ENCODE data around the gene SIAH3. TPM values are rescaled to one million over a fixed set of nuclear protein-coding genes. Genes with fewer than 3 reads are reported as not detected.

Gene SIAH3
- polyA plus RNA-seq, 1 donor (not counting 4 experiments of a cell fraction or from before 2014, with no cell fraction given): 0.12 TPM

DNA sequence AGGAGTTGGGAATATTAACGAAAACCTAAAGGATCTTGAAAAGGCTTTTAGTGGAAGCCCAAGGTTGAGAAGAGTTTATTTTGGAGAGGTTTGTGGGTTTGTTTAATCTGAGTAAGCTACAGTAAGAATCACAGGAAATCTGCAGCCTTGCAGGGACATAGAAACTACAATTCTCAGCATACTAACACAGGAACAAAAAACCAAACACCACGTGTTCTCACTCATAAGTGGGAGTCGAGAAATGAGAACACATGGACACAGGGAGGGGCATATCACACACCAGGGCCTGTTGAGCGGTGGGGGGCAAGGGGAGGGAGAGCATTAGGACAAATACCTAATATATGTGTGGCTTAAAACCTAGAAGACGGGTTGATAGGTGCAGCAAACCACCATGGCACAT lies 8.7 kb upstream of the SIAH3 start:
- H3K9me1 ChIP-seq (ENCODE audit: control insufficient read depth, extremely low read depth, insufficient read depth, low read length): no peaks in the 10 kb centered on the region
- no peak overlapping the region for H3K27ac ChIP-seq (ENCODE audit: control insufficient read depth, insufficient read depth, low read length)
- H4K20me1 ChIP-seq (ENCODE audit: control insufficient read depth, extremely low read depth, insufficient read depth, low read length): no peaks in the 10 kb centered on the region
- H3K79me2 ChIP-seq (ENCODE audit: control insufficient read depth, insufficient read depth, low read length): no peaks in the 10 kb centered on the region
- H3K9ac ChIP-seq (ENCODE audit: control insufficient read depth, extremely low read depth, insufficient read depth, low read length): no peak overlapping the region
- H3K4me1 ChIP-seq (ENCODE audit: control insufficient read depth, extremely low read depth, insufficient read depth, low read length): peaks cover 13% of the 10 kb centered on the region
- H2AFZ ChIP-seq (ENCODE audit: control insufficient read depth, low read length): no peak overlapping the region
- dilution Hi-C loops (cut with MboI; ENCODE audit: extremely low pct_ligation_motif_present, low sequenced_read_pairs): no loop called here
- no peak for DNase-seq (ENCODE audit: low read depth, low spot score)
- TF ChIP-seq, protein P1, sequence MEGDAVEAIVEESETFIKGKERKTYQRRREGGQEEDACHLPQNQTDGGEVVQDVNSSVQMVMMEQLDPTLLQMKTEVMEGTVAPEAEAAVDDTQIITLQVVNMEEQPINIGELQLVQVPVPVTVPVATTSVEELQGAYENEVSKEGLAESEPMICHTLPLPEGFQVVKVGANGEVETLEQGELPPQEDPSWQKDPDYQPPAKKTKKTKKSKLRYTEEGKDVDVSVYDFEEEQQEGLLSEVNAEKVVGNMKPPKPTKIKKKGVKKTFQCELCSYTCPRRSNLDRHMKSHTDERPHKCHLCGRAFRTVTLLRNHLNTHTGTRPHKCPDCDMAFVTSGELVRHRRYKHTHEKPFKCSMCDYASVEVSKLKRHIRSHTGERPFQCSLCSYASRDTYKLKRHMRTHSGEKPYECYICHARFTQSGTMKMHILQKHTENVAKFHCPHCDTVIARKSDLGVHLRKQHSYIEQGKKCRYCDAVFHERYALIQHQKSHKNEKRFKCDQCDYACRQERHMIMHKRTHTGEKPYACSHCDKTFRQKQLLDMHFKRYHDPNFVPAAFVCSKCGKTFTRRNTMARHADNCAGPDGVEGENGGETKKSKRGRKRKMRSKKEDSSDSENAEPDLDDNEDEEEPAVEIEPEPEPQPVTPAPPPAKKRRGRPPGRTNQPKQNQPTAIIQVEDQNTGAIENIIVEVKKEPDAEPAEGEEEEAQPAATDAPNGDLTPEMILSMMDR (optimal IDR thresholded peaks at IDR 0.05 in 1 of 3, IDR thresholded peaks at IDR 0.05 in 1 of 3, conservative IDR thresholded peaks at IDR 0.05 in 1 of 3; ENCODE audit: extremely low read depth in 1 of 3, insufficient read depth in 2 of 3, low read length in 3 of 3): no peak
- no peak for TF ChIP-seq EZH2 (IDR thresholded peaks at IDR 0.05; ENCODE audit: low read length)
- FAIRE-seq: no peak
- no peak overlapping the region for H3K4me2 ChIP-seq (ENCODE audit: control insufficient read depth, extremely low read depth, insufficient read depth, low read depth, low read length)
- no peak overlapping the region for H3K4me3 ChIP-seq (ENCODE audit: control insufficient read depth in 2 of 3, extremely low read depth in 1 of 3, insufficient read depth in 2 of 3, low read depth in 1 of 3, low read length in 3 of 3)
- H3K36me3 ChIP-seq (ENCODE audit: control insufficient read depth in 2 of 2, extremely low read depth in 1 of 2, insufficient read depth in 2 of 2, low read length in 2 of 2): no peaks in the 10 kb centered on the region
- no peaks in the 10 kb centered on the region for H3K9me3 ChIP-seq (ENCODE audit: control insufficient read depth, low read depth, low read length)
- H3K27me3 ChIP-seq (ENCODE audit: control insufficient read depth, extremely low read depth, insufficient read depth, low read length): peaks cover 4% of the 10 kb centered on the region

DNA sequence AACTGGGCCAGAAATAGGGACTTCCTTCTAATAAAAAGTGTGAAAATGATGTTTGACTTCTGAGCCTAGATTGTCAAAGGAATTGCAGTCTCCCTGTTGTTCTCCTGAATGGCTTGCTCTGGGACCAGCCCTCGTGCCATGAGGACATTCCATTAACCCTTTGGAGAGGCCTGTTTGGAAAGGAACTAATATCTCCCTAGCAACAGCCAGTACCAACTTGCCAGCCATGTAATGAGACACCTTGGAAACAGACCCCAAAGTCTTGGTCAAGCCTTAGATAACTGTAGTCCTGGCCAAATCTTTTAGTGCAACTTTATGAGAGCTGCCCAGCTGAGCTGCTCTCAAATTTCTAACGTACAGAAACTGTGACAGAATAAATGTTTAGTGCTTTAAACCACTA lies 8.2 kb upstream of the SIAH3 start:
- Histone ChIP-seq H3K79me2 (ENCODE audit: control insufficient read depth, insufficient read depth, low read length) (no peaks in the 10 kb centered on the region), H3K4me3 (ENCODE audit: control insufficient read depth in 2 of 3, extremely low read depth in 1 of 3, insufficient read depth in 2 of 3, low read depth in 1 of 3, low read length in 3 of 3) (no peak overlapping the region), H3K27me3 (ENCODE audit: control insufficient read depth, extremely low read depth, insufficient read depth, low read length) (peaks cover 4% of the 10 kb centered on the region), H3K9me3 (ENCODE audit: control insufficient read depth, low read depth, low read length) (no peaks in the 10 kb centered on the region), H3K9ac (ENCODE audit: control insufficient read depth, extremely low read depth, insufficient read depth, low read length) (no peak overlapping the region), H3K4me2 (ENCODE audit: control insufficient read depth, extremely low read depth, insufficient read depth, low read depth, low read length) (no peak overlapping the region), H3K36me3 (ENCODE audit: control insufficient read depth in 2 of 2, extremely low read depth in 1 of 2, insufficient read depth in 2 of 2, low read length in 2 of 2) (no peaks in the 10 kb centered on the region), H2AFZ (ENCODE audit: control insufficient read depth, low read length) (peak overlapping the region; percentile 28), H3K27ac (ENCODE audit: control insufficient read depth, insufficient read depth, low read length) (no peak overlapping the region), H3K9me1 (ENCODE audit: control insufficient read depth, extremely low read depth, insufficient read depth, low read length) (no peaks in the 10 kb centered on the region), H4K20me1 (ENCODE audit: control insufficient read depth, extremely low read depth, insufficient read depth, low read length) (no peaks in the 10 kb centered on the region), H3K4me1 (ENCODE audit: control insufficient read depth, extremely low read depth, insufficient read depth, low read length) (peaks cover 13% of the 10 kb centered on the region)
- FAIRE-seq (peak; percentile 55), DNase-seq (ENCODE audit: low read depth, low spot score) (no peak)
- dilution Hi-C loops (cut with MboI; ENCODE audit: extremely low pct_ligation_motif_present, low sequenced_read_pairs): no loop called here
- no peak for TF ChIP-seq EZH2 (IDR thresholded peaks at IDR 0.05; ENCODE audit: low read length)
- TF ChIP-seq, protein P1 (optimal IDR thresholded peaks at IDR 0.05 in 1 of 3, IDR thresholded peaks at IDR 0.05 in 1 of 3, conservative IDR thresholded peaks at IDR 0.05 in 1 of 3; ENCODE audit: extremely low read depth in 1 of 3, insufficient read depth in 2 of 3, low read length in 3 of 3): no peak
